A375 (cell line): Measurements from ENCODE around the gene CCL11. TPM values are rescaled to one million over a fixed set of nuclear protein-coding genes. Genes with fewer than 3 reads are reported as not detected.

Experiments
- total RNA-seq: library from RNA; depleted of rRNA; stranded (reverse); fragments of >200 nt; shearing (Covaris generic); gene quantifications from 2 replicates; pipeline ENCODE4 v1.2.3, GENCODE V29; 2014; rRNA removed

Gene CCL11
- total RNA-seq: not detected in 2 replicates

DNA sequence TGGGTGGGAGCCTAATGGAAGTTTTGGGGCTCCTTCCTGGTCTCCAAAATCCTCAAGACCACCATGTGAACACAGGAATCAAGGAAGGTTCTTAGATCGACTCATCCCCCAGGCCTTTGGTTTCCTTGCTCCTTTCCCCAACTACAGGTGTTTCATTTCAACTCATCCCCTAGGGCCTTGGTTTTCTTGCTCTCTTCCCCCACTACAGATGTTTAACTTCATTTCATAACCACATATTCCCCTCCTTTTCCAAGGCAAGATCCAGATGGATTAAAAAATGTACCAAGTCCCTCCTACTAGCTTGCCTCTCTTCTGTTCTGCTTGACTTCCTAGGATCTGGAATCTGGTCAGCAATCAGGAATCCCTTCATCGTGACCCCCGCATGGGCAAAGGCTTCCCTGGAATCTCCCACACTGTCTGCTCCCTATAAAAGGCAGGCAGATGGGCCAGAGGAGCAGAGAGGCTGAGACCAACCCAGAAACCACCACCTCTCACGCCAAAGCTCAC is at the start of gene CCL11:
TSS of gene CCL11 (plus strand) at position 457 of the 507 bp plus-strand sequence. CDS start 67 bp downstream, outside the sequence.

DNA sequence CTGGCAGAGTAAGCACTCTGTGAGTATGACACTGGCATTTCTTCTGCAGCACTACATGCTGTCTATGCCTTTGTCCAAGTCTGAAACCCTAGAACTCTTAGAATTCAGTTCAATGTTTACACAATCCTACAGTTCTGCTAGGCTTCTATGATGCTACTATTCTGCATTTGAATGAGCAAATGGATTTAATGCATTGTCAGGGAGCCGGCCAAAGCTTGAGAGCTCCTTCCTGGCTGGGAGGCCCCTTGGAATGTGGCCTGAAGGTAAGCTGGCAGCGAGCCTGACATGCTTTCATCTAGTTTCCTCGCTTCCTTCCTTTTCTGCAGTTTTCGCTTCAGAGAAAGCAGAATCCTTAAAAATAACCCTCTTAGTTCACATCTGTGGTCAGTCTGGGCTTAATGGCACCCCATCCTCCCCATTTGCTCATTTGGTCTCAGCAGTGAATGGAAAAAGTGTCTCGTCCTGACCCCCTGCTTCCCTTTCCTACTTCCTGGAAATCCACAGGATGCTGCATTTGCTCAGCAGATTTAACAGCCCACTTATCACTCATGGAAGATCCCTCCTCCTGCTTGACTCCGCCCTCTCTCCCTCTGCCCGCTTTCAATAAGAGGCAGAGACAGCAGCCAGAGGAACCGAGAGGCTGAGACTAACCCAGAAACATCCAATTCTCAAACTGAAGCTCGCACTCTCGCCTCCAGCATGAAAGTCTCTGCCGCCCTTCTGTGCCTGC is 30.7 kb upstream of the CCL11 start, which contains the start of gene CCL2:
TSS of gene CCL2 (plus strand) at position 635 of the 730 bp plus-strand sequence. CDS start at position 700, 65 bp downstream.

GRCh38 chr17:34269969-34270368 is 15.6 kb upstream of the CCL11 start, which contains the start of gene CCL7:
Gene CCL7, plus strand, starts transcription at chr17:34270221. Its CDS starts 70 bp downstream, at chr17:34270291.

GRCh38 chr17:34319039-34319483 is 33.5 kb downstream of the CCL11 start, which contains the start of gene CCL8:
Gene CCL8, plus strand, starts transcription at chr17:34319435. Its CDS starts 67 bp downstream, at chr17:34319502.

Other genes with a start within 250 kb of the CCL11 start
- gene CCL2, start 30.5 kb upstream of the CCL11 start, total RNA-seq: 0.66 and 4.1 TPM in 2 replicates
- gene CCL7, start 15.5 kb upstream of the CCL11 start, total RNA-seq: not detected in 2 replicates
- gene CCL8, start 33.7 kb downstream of the CCL11 start, total RNA-seq: not detected in 2 replicates
- not detected in 2 replicates for gene CCL13, start 70.7 kb downstream of the CCL11 start, total RNA-seq
- gene CCL1, start 77.5 kb downstream of the CCL11 start, total RNA-seq: not detected in 2 replicates